GM23338 (cell line): Measurements from ENCODE around the gene SCGB1D2. TPM values are rescaled to one million over a fixed set of nuclear protein-coding genes. Genes with fewer than 3 reads are reported as not detected.

ENCODE experiments used
- ATAC-seq: fragments of 200-7000 bp; cut with Tn5 transposase; 3 replicates; pipeline ENCODE4 v1.9.1; 2020
- DNase-seq: peaks from one replicate; pipeline ENCODE4 v3.0.0-alpha.2; 2015; ENCODE audit warnings: low spot score
- H2AFZ ChIP-seq: fragments of 200-600 bp; sonication (generic); 2 replicates; pipeline ENCODE4 v1.8.0; 2016; ENCODE audit warnings: antibody characterized with exemption, mild to moderate bottlenecking, moderate library complexity
- H3F3A ChIP-seq: fragments of 200-600 bp; sonication (generic); replicated peaks from 2 replicates; pipeline ENCODE4 v1.8.0; 2017; ENCODE audit warnings: antibody characterized with exemption, mixed run types, low read depth
- H3K27ac ChIP-seq: fragments of 200-600 bp; sonication (generic); 2 replicates; pipeline ENCODE4 v1.6.1; 2016; ENCODE audit warnings: low read depth
- H3K27me3 ChIP-seq: fragments of 200-600 bp; sonication (generic); 2 replicates; pipeline ENCODE4 v1.8.0; 2016; ENCODE audit warnings: mild to moderate bottlenecking, mixed run types, moderate library complexity; ENCODE audit not compliant: insufficient read depth
- H3K36me3 ChIP-seq: fragments of 200-600 bp; sonication (generic); 2 replicates; pipeline ENCODE4 v1.8.0; 2016; ENCODE audit warnings: mild to moderate bottlenecking; ENCODE audit not compliant: insufficient read depth
- H3K4me1 ChIP-seq: fragments of 200-600 bp; sonication (generic); 2 replicates; pipeline ENCODE4 v1.8.0; 2016; ENCODE audit warnings: mild to moderate bottlenecking, moderate library complexity; ENCODE audit not compliant: insufficient read depth
- H3K4me2 ChIP-seq: fragments of 200-600 bp; sonication (generic); 2 replicates; pipeline ENCODE4 v1.7.1; 2017; ENCODE audit warnings: mixed run types
- H3K4me3 ChIP-seq: fragments of 200-600 bp; sonication (generic); 2 replicates; pipeline ENCODE4 v1.6.1; 2016; ENCODE audit warnings: mixed run types
- H3K79me2 ChIP-seq: fragments of 200-600 bp; sonication (generic); replicated peaks from 2 replicates; pipeline ENCODE4 v1.8.0; 2017; ENCODE audit warnings: mild to moderate bottlenecking; ENCODE audit not compliant: insufficient read depth
- H3K9me2 ChIP-seq: fragments of 200-600 bp; sonication (generic); 2 replicates; pipeline ENCODE4 v1.8.0; 2017; ENCODE audit not compliant: insufficient read depth
- H4K20me1 ChIP-seq: fragments of 200-600 bp; sonication (generic); replicated peaks from 2 replicates; pipeline ENCODE4 v1.8.0; 2017; ENCODE audit warnings: mild to moderate bottlenecking; ENCODE audit not compliant: insufficient read depth
- H3K27ac Mint-ChIP-seq: 2 replicates; pipeline ENCODE4 v1.8.0; 2020; ENCODE audit warnings: inconsistent platforms, mild to moderate bottlenecking, moderate library complexity, mixed read lengths
- H3K27me3 Mint-ChIP-seq: 3 replicates; pipeline ENCODE4 v1.8.0; 2022; ENCODE audit warnings: low read depth, mild to moderate bottlenecking, moderate library complexity, mixed read lengths, inconsistent platforms; ENCODE audit not compliant: insufficient read depth, poor library complexity
- H3K36me3 Mint-ChIP-seq: 3 replicates; pipeline ENCODE4 v1.8.0; 2021; ENCODE audit warnings: low read depth, mild to moderate bottlenecking, inconsistent platforms, moderate library complexity, mixed read lengths
- H3K4me1 Mint-ChIP-seq: 3 replicates; pipeline ENCODE4 v1.8.0; 2020; ENCODE audit warnings: mild to moderate bottlenecking, inconsistent platforms, mixed read lengths
- H3K4me3 Mint-ChIP-seq: 3 replicates; pipeline ENCODE4 v1.8.0; 2021; ENCODE audit warnings: moderate library complexity, mild to moderate bottlenecking, inconsistent platforms, mixed read lengths
- H3K9me3 Mint-ChIP-seq: 3 replicates; pipeline ENCODE4 v1.8.0; 2020; ENCODE audit warnings: moderate library complexity, mild to moderate bottlenecking, inconsistent platforms, mixed read lengths
- EZH2phosphoT487 ChIP-seq: fragments of 200-600 bp; sonication (generic); IDR thresholded peaks from one replicate; pipeline ENCODE4 v1.8.1; 2018; ENCODE audit warnings: antibody characterized with exemption; ENCODE audit not compliant: unreplicated experiment
- JUNB ChIP-seq: IDR thresholded peaks from one replicate; pipeline ENCODE4 v1.6.1; 2016; ENCODE audit warnings: antibody characterized with exemption; ENCODE audit not compliant: unreplicated experiment
- STAT1 ChIP-seq: IDR thresholded peaks from one replicate; pipeline ENCODE4 v1.6.1; 2016; ENCODE audit warnings: antibody characterized with exemption; ENCODE audit not compliant: unreplicated experiment
- ZNF114 ChIP-seq: fragments of 250-450 bp; sonication (Bioruptor Pico); IDR thresholded peaks from 2 replicates; pipeline ENCODE4 v1.5.0; 2020; ENCODE audit warnings: mild to moderate bottlenecking, moderate library complexity
- ZNF331 ChIP-seq: fragments of 250-450 bp; sonication (Bioruptor Pico); IDR thresholded peaks from 2 replicates; pipeline ENCODE4 v1.5.0; 2020; ENCODE audit warnings: low read depth, mild to moderate bottlenecking, moderate library complexity
- polyA plus RNA-seq: library from polyadenylated mRNA; unstranded; fragments of >200 nt; fragmentation: Nextera tagmentation; extraction: Ambion mirVana; gene quantifications from 2 replicates; pipeline ENCODE4 v1.2.1, GENCODE V29; 2016
- total RNA-seq: library from RNA; depleted of rRNA; stranded (reverse); fragments of >200 nt; shearing (Covaris generic); gene quantifications from 2 replicates; pipeline ENCODE4 v1.2.3, GENCODE V29; 2014
- TF ChIP-seq, protein P1 (sequence below): IDR thresholded peaks from one replicate; pipeline ENCODE4 v1.6.1; 2018; ENCODE audit warnings: antibody characterized with exemption; ENCODE audit not compliant: unreplicated experiment
- TF ChIP-seq, protein P2 (sequence below), 2 experiments: fragments of 200-600 bp in 1 of 2; sonication (generic) in 1 of 2; conservative IDR thresholded peaks; 2 replicates each; pipeline versions ENCODE4 v1.5.1 to v1.6.1; 2016 to 2017; ENCODE audit warnings: antibody characterized with exemption in 2 of 2, low read depth in 2 of 2, mild to moderate bottlenecking in 2 of 2, moderate library complexity in 1 of 2
- TF ChIP-seq, protein P3 (sequence below): fragments of 250-450 bp; sonication (Bioruptor Pico); IDR thresholded peaks from 2 replicates; pipeline ENCODE4 v1.5.0; 2020; ENCODE audit warnings: mild to moderate bottlenecking, moderate library complexity

SCGB1D2 gene
- total and polyA plus RNA-seq, 2 experiments from 2014 or later: not detected

DNA sequence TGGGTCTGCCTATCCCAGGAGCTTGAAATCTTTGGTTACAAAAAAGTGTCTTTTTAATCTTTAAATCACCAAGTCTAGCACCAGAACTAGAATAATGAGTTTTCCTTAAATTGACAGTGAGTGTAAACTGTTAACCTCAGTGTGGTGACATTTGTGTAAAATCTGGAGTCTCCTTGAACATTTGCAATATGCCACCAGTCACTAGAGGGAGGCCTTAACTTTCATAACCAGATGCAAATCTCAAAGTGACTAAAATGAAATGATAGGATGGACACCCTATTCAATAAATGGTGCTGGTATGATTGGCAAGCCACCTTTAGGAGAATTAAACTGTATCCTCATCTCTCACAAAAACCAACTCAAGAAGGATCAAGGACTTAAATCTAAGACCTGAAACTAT, 8.3 kb upstream of the SCGB1D2 start (continued):
- TF ChIP-seq, protein P1, sequence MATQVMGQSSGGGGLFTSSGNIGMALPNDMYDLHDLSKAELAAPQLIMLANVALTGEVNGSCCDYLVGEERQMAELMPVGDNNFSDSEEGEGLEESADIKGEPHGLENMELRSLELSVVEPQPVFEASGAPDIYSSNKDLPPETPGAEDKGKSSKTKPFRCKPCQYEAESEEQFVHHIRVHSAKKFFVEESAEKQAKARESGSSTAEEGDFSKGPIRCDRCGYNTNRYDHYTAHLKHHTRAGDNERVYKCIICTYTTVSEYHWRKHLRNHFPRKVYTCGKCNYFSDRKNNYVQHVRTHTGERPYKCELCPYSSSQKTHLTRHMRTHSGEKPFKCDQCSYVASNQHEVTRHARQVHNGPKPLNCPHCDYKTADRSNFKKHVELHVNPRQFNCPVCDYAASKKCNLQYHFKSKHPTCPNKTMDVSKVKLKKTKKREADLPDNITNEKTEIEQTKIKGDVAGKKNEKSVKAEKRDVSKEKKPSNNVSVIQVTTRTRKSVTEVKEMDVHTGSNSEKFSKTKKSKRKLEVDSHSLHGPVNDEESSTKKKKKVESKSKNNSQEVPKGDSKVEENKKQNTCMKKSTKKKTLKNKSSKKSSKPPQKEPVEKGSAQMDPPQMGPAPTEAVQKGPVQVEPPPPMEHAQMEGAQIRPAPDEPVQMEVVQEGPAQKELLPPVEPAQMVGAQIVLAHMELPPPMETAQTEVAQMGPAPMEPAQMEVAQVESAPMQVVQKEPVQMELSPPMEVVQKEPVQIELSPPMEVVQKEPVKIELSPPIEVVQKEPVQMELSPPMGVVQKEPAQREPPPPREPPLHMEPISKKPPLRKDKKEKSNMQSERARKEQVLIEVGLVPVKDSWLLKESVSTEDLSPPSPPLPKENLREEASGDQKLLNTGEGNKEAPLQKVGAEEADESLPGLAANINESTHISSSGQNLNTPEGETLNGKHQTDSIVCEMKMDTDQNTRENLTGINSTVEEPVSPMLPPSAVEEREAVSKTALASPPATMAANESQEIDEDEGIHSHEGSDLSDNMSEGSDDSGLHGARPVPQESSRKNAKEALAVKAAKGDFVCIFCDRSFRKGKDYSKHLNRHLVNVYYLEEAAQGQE: no peak
- TF ChIP-seq ZNF331 (CRISPR knock-in tag): no peak
- no peak for TF ChIP-seq EZH2phosphoT487
- no peak for TF ChIP-seq ZNF114 (CRISPR knock-in tag)
- TF ChIP-seq, protein P2, sequence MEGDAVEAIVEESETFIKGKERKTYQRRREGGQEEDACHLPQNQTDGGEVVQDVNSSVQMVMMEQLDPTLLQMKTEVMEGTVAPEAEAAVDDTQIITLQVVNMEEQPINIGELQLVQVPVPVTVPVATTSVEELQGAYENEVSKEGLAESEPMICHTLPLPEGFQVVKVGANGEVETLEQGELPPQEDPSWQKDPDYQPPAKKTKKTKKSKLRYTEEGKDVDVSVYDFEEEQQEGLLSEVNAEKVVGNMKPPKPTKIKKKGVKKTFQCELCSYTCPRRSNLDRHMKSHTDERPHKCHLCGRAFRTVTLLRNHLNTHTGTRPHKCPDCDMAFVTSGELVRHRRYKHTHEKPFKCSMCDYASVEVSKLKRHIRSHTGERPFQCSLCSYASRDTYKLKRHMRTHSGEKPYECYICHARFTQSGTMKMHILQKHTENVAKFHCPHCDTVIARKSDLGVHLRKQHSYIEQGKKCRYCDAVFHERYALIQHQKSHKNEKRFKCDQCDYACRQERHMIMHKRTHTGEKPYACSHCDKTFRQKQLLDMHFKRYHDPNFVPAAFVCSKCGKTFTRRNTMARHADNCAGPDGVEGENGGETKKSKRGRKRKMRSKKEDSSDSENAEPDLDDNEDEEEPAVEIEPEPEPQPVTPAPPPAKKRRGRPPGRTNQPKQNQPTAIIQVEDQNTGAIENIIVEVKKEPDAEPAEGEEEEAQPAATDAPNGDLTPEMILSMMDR (conservative IDR thresholded peaks at IDR 0.05; ENCODE audit: low read depth in 2 of 2): no peak; a peak in 1 of 4 replicates

- Histone ChIP-seq H2AFZ (no peak overlapping the region), H3F3A (no peaks in the 10 kb centered on the region), H3K36me3 (no peaks in the 10 kb centered on the region), H3K4me1 (no peaks in the 10 kb centered on the region), H3K4me2 (no peak overlapping the region), H4K20me1 (no peaks in the 10 kb centered on the region), H3K79me2 (no peaks in the 10 kb centered on the region), H3K9me2 (no peaks in the 10 kb centered on the region), H3K4me3 (no peak overlapping the region), H3K27me3 (no peaks in the 10 kb centered on the region), H3K27ac (no peak overlapping the region)
- Mint-ChIP-seq H3K27me3 (peaks cover 1% of the 10 kb centered on the region), H3K4me1 (no peaks in the 10 kb centered on the region; the same call in 2 of the 3 replicates), H3K27ac (no peak overlapping the region), H3K36me3 (no peaks in the 10 kb centered on the region), H3K9me3 (peaks cover 3% of the 10 kb centered on the region; the same call in 1 of the 3 replicates), H3K4me3 (no peak overlapping the region)
- no peak for DNase-seq
- ATAC-seq: no peak
- TF ChIP-seq, protein P2 (conservative IDR thresholded peaks at IDR 0.05; ENCODE audit: low read depth in 2 of 2): no peak
- TF ChIP-seq, protein P3, sequence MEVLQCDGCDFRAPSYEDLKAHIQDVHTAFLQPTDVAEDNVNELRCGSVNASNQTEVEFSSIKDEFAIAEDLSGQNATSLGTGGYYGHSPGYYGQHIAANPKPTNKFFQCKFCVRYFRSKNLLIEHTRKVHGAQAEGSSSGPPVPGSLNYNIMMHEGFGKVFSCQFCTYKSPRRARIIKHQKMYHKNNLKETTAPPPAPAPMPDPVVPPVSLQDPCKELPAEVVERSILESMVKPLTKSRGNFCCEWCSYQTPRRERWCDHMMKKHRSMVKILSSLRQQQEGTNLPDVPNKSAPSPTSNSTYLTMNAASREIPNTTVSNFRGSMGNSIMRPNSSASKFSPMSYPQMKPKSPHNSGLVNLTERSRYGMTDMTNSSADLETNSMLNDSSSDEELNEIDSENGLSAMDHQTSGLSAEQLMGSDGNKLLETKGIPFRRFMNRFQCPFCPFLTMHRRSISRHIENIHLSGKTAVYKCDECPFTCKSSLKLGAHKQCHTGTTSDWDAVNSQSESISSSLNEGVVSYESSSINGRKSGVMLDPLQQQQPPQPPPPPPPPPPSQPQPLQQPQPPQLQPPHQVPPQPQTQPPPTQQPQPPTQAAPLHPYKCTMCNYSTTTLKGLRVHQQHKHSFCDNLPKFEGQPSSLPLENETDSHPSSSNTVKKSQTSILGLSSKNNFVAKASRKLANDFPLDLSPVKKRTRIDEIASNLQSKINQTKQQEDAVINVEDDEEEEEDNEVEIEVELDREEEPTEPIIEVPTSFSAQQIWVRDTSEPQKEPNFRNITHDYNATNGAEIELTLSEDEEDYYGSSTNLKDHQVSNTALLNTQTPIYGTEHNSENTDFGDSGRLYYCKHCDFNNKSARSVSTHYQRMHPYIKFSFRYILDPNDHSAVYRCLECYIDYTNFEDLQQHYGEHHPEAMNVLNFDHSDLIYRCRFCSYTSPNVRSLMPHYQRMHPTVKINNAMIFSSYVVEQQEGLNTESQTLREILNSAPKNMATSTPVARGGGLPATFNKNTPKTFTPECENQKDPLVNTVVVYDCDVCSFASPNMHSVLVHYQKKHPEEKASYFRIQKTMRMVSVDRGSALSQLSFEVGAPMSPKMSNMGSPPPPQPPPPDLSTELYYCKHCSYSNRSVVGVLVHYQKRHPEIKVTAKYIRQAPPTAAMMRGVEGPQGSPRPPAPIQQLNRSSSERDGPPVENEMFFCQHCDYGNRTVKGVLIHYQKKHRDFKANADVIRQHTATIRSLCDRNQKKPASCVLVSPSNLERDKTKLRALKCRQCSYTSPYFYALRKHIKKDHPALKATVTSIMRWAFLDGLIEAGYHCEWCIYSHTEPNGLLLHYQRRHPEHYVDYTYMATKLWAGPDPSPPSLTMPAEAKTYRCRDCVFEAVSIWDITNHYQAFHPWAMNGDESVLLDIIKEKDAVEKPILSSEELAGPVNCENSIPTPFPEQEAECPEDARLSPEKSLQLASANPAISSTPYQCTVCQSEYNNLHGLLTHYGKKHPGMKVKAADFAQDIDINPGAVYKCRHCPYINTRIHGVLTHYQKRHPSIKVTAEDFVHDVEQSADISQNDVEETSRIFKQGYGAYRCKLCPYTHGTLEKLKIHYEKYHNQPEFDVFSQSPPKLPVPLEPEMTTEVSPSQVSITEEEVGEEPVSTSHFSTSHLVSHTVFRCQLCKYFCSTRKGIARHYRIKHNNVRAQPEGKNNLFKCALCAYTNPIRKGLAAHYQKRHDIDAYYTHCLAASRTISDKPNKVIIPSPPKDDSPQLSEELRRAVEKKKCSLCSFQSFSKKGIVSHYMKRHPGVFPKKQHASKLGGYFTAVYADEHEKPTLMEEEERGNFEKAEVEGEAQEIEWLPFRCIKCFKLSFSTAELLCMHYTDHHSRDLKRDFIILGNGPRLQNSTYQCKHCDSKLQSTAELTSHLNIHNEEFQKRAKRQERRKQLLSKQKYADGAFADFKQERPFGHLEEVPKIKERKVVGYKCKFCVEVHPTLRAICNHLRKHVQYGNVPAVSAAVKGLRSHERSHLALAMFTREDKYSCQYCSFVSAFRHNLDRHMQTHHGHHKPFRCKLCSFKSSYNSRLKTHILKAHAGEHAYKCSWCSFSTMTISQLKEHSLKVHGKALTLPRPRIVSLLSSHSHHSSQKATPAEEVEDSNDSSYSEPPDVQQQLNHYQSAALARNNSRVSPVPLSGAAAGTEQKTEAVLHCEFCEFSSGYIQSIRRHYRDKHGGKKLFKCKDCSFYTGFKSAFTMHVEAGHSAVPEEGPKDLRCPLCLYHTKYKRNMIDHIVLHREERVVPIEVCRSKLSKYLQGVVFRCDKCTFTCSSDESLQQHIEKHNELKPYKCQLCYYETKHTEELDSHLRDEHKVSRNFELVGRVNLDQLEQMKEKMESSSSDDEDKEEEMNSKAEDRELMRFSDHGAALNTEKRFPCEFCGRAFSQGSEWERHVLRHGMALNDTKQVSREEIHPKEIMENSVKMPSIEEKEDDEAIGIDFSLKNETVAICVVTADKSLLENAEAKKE (CRISPR knock-in tag): no peak
- TF ChIP-seq JUNB (no peak), STAT1 (no peak)
Observed at GRCh38 chr11:62236187-62236586, 5.9 kb upstream of the SCGB1D2 start.
